MM.1S (cell line): Measurements from ENCODE around the gene PRDM5.

ENCODE experiments used
- DNase-seq: peaks from one replicate; pipeline ENCODE4 v3.0.0-alpha.2; 2015
- H2AFZ ChIP-seq: fragments of 300-600 bp; sonication (generic); 2 replicates; pipeline ENCODE4 v1.6.0; 2016; ENCODE audit warnings: antibody characterized with exemption, low read length
- H3F3A ChIP-seq: fragments of 300-600 bp; sonication (generic); 2 replicates; pipeline ENCODE4 v1.6.1; 2016; ENCODE audit warnings: mild to moderate bottlenecking, antibody characterized with exemption, low read length, moderate library complexity, mixed read lengths; ENCODE audit not compliant: insufficient read depth
- H3K27ac ChIP-seq: fragments of 300-600 bp; sonication (generic); 2 replicates; pipeline ENCODE4 v1.5.1; 2016; ENCODE audit warnings: mild to moderate bottlenecking, low read length
- H3K27me3 ChIP-seq: fragments of 300-600 bp; sonication (generic); replicated peaks from 2 replicates; pipeline ENCODE4 v1.6.0; 2016; ENCODE audit warnings: low read length; ENCODE audit not compliant: insufficient read depth
- H3K36me3 ChIP-seq: fragments of 300-600 bp; sonication (generic); replicated peaks from 2 replicates; pipeline ENCODE4 v1.6.1; 2016; ENCODE audit warnings: mild to moderate bottlenecking, low read length, mixed read lengths; ENCODE audit not compliant: insufficient read depth
- H3K4me1 ChIP-seq: fragments of 300-600 bp; sonication (generic); 2 replicates; pipeline ENCODE4 v1.6.1; 2016; ENCODE audit warnings: low read length, mixed read lengths
- H3K4me2 ChIP-seq: fragments of 300-600 bp; sonication (generic); 2 replicates; pipeline ENCODE4 v1.6.0; 2016; ENCODE audit warnings: low read depth, low read length
- H3K4me3 ChIP-seq: fragments of 300-600 bp; sonication (generic); 2 replicates; pipeline ENCODE4 v1.5.1; 2016; ENCODE audit warnings: low read length, mixed read lengths
- H3K79me2 ChIP-seq: fragments of 300-600 bp; sonication (generic); 2 replicates; pipeline ENCODE4 v1.6.1; 2016; ENCODE audit warnings: mixed run types, low read length, mixed read lengths
- H3K9ac ChIP-seq: fragments of 300-600 bp; sonication (generic); 2 replicates; pipeline ENCODE4 v1.6.1; 2016; ENCODE audit warnings: low read length, mixed read lengths
- H3K9me2 ChIP-seq: fragments of 300-600 bp; sonication (generic); replicated peaks from 2 replicates; pipeline ENCODE4 v1.6.1; 2016; ENCODE audit warnings: mild to moderate bottlenecking, low read length, mixed read lengths; ENCODE audit not compliant: insufficient read depth
- H3K9me3 ChIP-seq: fragments of 300-600 bp; sonication (generic); replicated peaks from 2 replicates; pipeline ENCODE4 v1.6.1; 2016; ENCODE audit warnings: mild to moderate bottlenecking, low read length, mixed read lengths; ENCODE audit not compliant: insufficient read depth
- H4K20me1 ChIP-seq: fragments of 300-600 bp; sonication (generic); 2 replicates; pipeline ENCODE4 v1.6.1; 2016; ENCODE audit warnings: mild to moderate bottlenecking, low read length, moderate library complexity, mixed read lengths; ENCODE audit not compliant: insufficient read depth
- CTCF ChIP-seq: fragments of 300-600 bp; sonication (generic); IDR thresholded peaks from 2 replicates; pipeline ENCODE4 v1.5.1; 2016; ENCODE audit warnings: antibody characterized with exemption, low read length, mixed read lengths
- EZH2 ChIP-seq: fragments of 300-600 bp; sonication (generic); optimal IDR thresholded peaks from 2 replicates; pipeline ENCODE3; 2017; ENCODE audit warnings: low read depth, mild to moderate bottlenecking, antibody characterized with exemption, low read length, mixed read lengths
- EZH2phosphoT487 ChIP-seq: fragments of 300-600 bp; sonication (generic); IDR thresholded peaks from 2 replicates; pipeline ENCODE4 v1.6.1; 2018; ENCODE audit warnings: antibody characterized with exemption, low read length

PRDM5 gene

GRCh38 chr4:120685756-120686278 lies 236.7 kb downstream of the PRDM5 start:
- H3K79me2 ChIP-seq: no peaks in the 10 kb centered on the region
- no peaks in the 10 kb centered on the region for H3K36me3 ChIP-seq
- TF ChIP-seq EZH2 (no peak), CTCF (no peak), EZH2phosphoT487 (no peak)
- DNase-seq: no peak
- H3K27me3 ChIP-seq: no peaks in the 10 kb centered on the region
- H3K9ac ChIP-seq: no peak overlapping the region
- H3K4me1 ChIP-seq: 0 out of 2 replicates have a peak, but pooled peaks cover 3% of the 10 kb centered on the region
- no peak overlapping the region for H3K27ac ChIP-seq
- H3K9me2 ChIP-seq: no peaks in the 10 kb centered on the region
- H3K4me2 ChIP-seq: no peak overlapping the region
- H3K4me3 ChIP-seq: no peak overlapping the region
- H3K9me3 ChIP-seq: no peaks in the 10 kb centered on the region
- H3F3A ChIP-seq: 0 out of 2 replicates have a peak, but pooled peaks cover 7% of the 10 kb centered on the region
- no peaks in the 10 kb centered on the region for H4K20me1 ChIP-seq
- no peak overlapping the region for H2AFZ ChIP-seq

GRCh38 chr4:120683897-120684540 lies 238.5 kb downstream of the PRDM5 start:
- no peaks in the 10 kb centered on the region for H3K9me3 ChIP-seq
- H3K4me2 ChIP-seq: no peak overlapping the region
- DNase-seq: no peak
- H3K36me3 ChIP-seq: no peaks in the 10 kb centered on the region
- H3K27ac ChIP-seq: no peak overlapping the region
- no peaks in the 10 kb centered on the region for H4K20me1 ChIP-seq
- no peaks in the 10 kb centered on the region for H3K79me2 ChIP-seq
- H3K4me3 ChIP-seq: no peak overlapping the region
- H3F3A ChIP-seq: 0 out of 2 replicates have a peak, but pooled peaks cover 8% of the 10 kb centered on the region
- H2AFZ ChIP-seq: no peak overlapping the region
- H3K9me2 ChIP-seq: no peaks in the 10 kb centered on the region
- no peak overlapping the region for H3K9ac ChIP-seq
- TF ChIP-seq EZH2phosphoT487 (no peak), CTCF (no peak), EZH2 (no peak)
- H3K27me3 ChIP-seq: no peaks in the 10 kb centered on the region
- 0 out of 2 replicates have a peak, but pooled peaks cover 3% of the 10 kb centered on the region for H3K4me1 ChIP-seq

GRCh38 chr4:120682981-120683380 lies 239.5 kb downstream of the PRDM5 start:
- no peak for DNase-seq
- Histone ChIP-seq H2AFZ (no peak overlapping the region), H3K9ac (no peak overlapping the region), H3K36me3 (no peaks in the 10 kb centered on the region), H3K4me3 (no peak overlapping the region), H3K9me3 (no peaks in the 10 kb centered on the region), H3K27ac (no peak overlapping the region), H3F3A (0 out of 2 replicates have a peak, but pooled peaks cover 8% of the 10 kb centered on the region), H3K4me1 (0 out of 2 replicates have a peak, but pooled peaks cover 3% of the 10 kb centered on the region), H3K4me2 (no peak overlapping the region), H3K27me3 (no peaks in the 10 kb centered on the region), H3K9me2 (no peaks in the 10 kb centered on the region), H4K20me1 (no peaks in the 10 kb centered on the region), H3K79me2 (no peaks in the 10 kb centered on the region)
- TF ChIP-seq EZH2 (no peak), EZH2phosphoT487 (no peak), CTCF (no peak)
